IPS-NIHi7 (cell line): ENCODE data around the gene DDX25.
"Not testable (repeated sequence)": the region's sequence is repeated elsewhere in the genome, so short reads cannot be mapped to it uniquely, and the experiment has no call there.

Experiments
- DNase-seq: peaks from one replicate; pipeline ENCODE4 v3.0.0; 2012; ENCODE audit warnings: mixed read lengths; ENCODE audit errors: extremely low spot score

DDX25 gene

DNA sequence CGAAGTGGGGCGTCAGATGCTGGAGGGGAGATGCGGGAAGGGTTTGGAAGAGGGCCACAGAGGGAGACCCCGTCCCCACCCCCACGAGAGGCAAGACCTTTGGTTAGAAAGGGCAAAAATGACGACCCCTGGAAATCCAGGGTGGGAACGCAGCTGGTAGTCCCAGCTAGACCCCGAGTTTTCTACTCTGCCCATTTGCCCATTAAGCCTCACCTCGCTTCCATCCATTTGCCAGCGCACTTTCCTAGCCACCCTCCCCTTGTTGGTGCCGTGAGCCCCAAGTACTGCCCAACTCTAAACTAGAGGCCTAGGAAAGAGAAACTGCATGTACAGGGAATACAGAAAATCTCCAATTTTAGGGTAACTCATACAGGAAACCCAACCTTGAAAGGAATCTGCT is 370 bp downstream of the DDX25 start:
- no peak for DNase-seq

DNA sequence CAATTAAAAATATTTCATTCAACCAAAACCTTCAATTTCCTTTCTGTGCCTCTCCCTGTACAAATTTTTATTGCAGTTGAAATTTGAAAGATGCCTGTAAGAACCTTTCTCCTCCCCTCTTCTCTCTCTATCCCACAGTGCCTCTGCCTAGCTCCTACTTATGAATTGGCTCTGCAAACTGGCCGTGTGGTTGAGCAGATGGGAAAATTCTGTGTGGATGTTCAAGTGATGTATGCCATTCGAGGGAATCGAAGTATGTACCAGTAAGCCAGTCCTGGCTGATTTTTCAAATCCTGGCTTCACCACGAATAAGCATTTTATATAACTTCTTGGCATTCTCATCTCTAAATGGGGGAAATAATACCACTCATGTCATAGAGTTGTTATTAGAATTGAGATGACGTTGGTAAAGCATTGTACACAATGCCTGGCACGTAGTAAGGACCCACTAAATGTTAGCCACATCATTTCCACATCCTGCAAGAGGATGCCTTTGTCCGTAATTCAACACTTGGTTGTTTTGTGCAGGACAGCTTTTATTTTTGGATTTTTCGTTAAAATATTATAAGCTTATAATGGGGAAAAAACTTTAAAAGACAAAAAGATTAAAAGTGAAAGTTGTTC is 6.0 kb downstream of the DDX25 start:
- no peak for DNase-seq

DNA sequence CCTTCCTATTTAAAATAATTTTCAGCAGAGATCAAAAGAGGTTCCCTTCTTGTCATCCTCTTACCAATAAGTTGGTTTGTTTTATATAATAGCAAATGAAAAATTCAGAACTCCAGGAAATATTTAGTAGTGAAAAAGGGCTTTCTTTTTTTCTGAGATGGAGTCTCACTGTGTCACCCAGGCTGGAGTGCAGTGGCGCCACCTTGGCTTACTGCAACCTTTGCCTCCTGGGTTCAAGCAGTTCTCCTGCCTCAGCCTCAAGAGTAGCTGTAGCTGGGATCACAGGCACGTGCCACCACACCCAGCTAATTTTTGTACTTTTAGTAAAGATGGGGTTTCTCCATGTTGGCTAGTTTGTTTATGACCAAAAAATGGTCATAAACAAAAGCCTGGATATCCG is 10.3 kb downstream of the DDX25 start:
- DNase-seq, result not testable (repeated sequence)

DNA sequence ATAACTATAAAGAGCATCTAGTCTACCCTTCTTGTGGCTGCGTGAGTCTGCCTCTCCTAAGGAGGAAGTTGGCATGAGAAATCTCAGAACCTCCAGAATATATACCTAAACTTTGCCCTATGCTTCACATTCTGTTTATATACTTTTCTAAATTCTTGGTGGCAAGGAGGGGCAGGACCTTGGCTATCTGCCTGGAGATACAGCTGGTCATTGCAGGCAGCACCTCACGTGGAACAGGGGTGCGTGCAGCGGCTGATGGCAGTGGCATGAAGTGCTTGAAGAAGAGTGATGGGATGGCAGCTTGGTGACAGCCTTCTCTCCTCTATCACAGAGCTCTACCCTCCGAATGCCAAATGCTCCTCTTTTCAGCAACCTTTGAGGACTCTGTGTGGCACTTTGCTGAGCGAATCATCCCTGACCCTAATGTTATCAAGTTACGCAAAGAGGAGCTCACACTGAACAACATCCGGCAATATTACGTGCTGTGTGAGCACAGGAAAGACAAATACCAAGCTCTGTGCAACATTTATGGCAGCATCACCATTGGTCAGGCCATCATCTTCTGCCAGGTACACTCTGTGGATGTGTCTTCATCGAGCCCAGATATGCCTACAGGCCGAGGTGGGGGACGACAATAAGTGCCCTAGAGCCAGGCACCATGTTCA is 12.5 kb downstream of the DDX25 start:
- no peak for DNase-seq

DNA sequence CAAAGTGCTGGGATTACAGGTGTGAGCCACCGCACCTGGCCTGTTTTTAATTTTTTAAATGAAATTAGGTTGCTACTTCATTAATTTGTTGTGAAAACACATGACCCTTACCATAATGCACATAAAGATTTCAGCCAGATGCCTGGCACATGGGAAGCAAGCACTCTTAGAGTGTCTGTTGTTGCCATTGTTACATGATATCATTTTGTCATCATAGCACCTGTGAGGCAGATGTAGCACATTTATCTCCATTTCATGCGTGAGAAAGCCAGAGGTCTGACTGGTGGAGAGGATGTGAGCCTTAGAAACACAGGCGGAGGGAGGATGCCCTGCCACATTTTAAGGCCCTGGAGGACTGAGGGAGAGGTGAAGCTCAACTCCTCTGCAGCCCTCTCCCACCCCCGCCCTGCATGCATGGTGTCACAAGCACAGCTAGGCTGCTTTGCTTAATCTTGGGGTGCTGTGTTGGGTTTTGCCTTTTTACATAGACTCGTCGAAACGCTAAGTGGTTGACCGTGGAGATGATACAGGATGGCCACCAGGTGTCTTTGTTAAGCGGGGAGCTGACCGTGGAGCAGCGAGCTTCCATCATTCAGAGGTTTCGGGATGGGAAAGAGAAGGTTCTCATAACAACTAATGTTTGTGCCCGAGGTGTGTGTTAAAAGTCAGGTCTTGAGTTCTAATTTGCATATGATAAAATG is 14.0 kb downstream of the DDX25 start:
- no peak for DNase-seq

DNA sequence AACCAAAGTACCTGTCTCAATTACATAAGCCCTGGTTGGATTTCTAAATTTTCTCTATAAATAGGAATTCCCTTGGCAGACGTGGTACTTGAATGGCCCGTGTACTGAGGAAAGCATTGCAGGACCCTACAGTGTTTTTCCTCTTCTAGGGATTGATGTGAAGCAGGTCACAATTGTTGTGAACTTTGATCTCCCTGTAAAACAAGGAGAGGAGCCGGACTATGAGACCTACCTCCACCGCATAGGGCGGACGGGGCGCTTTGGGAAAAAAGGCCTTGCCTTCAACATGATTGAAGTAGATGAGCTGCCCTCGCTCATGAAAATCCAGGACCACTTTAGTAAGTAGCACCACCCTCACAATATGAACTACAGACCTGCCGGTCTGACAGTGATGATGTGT is 16.7 kb downstream of the DDX25 start:
- DNase-seq, result no peak

DNA sequence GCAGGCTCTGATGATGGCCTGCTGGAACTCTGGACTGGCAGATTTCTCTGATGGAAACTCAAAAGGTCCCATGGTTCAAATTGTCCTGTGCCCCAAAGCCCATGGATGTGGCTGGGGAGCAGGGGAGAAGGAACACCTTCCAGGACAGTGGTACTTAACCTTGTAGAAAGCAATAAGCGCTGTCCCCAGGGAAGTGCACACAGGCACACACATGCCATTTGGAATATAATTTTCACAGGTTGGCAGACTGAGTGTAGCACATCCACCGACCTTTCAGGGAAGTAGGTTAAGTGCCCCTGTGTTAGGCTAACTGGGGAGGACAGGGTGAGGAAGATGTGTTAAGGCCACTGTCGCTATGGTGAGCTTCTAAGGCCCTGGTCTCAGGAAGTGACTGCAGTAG is 17.8 kb downstream of the DDX25 start:
- no peak for DNase-seq

DNA sequence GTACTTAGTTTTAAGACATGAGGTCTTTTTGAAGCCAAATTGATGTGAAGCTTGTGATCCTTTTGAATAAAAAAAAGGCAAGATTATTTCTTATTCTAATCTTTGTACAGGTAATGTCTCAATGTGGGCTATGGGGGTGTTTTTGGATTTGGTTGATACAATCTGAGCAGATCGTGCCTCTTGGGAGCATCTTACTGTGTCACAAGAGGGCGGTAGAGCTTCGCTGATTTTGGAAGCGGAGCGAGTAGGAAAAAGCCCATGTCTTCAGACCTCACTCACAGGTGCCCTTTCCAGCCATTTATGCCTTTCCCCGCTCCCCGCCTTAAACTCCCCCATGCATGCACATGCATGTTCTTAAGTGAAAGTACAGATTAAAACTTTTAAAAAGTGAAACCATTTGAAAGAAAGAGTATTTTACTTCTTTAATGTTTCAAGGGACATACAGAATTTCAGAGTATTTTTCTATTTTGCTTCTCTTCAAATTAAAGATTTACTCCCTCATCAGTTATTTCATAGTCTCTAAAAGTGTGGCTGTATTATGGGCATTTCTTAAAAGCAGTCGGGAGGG is 18.8 kb downstream of the DDX25 start:
- DNase-seq, result peak; percentile 78

DNA sequence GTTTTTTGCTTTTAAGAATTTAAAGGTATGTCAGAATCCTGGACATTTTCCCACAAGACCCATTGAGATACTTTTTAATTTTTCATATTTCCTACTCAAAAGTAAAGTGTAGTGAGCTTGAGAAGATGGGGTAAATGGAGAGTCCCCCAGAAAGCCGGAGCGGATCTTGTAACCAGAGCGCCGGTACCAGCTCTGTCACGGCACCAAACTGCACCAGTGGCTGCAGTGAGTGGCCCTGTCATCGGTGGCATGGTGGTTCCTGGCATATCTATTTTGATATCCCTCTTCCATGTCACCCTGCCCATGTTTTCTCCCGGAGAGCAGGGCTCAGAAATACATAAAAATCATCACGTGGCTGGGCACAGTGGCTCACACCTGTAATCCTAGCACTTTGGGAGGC is 19.3 kb downstream of the DDX25 start:
- no peak for DNase-seq

DNA sequence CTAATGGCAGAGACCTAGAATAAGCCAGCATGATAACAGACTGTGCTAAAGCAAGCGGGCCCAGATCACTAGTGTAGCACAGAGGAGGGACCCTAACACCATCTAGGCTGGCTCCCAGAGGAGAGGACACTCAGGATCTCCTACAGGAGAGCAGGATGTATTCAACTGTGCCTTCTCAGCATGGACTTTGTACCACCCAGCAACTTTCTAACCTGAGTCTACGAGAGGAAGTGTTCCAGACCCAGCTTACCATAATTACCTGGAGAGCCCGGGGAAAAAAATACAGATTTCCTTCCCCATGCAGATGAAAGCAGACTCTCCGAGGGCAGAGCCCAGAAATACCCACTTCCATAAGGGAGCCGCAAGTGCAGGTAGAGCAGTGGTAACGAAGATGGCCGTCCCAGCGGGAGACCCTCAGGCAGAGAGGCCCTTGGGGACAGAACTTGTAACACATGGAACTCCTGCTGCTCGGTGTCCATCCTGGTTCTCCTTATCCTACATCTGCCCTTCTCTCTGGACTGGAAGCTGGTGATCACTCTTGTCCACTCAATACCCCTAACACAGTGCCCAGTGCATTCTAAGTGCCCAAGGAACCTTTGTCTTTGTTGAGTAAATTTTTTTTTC is 20.2 kb downstream of the DDX25 start:
- DNase-seq, result no peak

DNA sequence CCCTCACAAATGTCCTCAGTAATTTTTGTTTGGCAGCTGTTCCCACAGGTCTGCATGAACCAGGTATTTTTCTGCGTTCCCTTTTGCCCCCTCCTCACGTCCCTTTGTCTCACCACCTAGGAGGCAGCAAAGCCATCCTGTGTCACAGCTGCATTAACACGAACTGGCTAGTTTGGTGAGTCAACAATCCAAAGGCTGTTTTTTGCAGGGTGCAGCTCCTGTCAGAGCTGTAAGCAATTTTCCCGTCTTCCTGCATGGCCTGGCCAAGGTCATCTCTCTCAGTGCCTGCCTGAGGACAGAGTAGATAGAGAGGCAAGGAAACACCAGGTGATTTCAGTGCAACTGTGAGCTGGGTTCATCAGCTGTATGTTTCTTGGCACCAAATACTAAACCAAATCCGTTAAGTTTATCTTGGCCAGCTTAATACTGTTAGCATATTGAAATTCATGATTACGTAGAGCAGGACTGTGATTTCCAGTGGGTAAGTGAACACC is 21.0 kb downstream of the DDX25 start:
- no peak for DNase-seq

DNA sequence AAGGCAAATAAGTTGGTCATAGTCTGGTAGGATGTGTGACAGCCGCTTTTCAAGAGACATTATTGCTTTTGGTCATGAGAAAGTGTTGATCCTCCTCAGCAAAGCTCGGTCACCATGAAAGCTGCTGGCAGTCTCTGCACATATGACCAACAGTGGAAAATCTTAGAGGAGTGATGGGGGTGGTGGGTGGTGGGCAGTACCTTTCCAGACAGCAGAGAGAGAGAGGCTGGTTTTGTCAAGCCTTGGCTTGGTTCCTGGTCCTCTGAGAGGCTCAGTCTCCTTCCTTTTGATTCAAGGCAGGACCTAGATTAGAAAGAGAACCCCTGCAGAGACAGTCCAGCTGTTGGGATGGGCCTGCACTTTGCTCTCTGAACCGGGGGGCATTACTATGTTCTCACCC is 21.5 kb downstream of the DDX25 start:
- DNase-seq, result no peak

DNA sequence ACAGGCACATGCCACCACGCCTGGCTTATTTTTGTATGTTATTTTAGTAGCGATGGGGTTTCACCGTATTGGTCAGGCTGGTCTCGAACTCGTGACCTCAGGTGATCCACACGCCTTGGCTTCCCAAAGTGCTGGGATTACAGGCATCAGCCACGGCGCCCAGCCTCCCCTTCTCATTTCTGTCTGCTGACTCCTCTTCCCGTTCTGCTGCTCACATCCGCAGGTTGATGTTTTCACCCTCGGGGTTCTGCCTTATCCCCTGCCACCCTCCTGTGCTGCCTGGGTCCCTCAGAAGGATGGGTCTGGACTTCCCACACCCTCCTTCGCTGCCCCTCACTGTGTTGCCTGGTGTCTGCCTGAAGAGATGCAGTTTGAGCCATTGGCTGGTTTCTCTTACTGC is 22.4 kb downstream of the DDX25 start:
- DNase-seq, result no peak

DNA sequence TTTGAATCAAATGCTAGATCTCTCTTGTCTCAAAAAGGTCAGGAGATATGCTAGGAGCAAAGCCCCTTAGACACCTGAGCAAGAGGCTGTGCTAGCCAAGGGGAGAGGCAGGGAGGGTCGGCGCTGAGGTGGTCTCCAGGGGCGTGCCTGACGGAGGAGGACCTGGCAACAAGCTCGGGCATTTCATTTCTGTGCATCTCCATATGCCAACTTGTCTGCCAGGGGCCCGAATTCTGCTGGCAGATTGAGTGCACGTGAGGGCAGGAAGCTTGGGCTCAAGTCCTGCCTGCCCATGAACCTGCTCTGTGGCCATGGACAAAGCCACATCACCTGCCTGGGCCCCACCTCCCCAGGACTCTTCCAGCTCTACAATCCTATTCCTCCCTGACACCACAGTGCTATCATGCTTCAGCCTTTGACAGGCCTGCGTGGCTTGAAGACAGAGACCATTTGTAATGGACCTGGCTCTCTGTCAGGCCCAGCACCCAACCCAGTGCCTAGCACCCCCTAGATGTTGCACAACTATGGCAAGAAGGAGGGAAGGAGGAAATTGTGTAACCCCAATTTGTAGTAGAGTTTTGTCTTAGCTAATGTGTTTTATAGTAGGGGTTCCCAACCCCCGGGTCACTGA is 25.3 kb downstream of the DDX25 start:
- no peak for DNase-seq

DNA sequence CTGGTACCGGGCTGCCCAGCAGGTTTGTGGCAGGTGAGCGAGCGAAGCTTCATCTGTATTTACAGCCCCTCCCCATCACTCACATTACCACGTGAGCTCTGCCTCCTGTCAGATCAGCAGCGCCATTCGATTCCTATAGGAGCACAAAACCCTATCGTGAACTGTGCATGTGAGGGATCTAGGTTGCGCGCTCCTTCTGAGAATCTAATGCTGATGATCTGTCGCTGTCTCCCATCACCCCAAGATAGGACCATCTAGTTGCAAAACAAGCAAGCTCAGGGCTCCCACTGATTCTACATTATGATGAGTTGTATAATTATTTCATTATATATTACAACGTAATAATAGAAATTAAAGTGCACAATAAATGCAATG is 25.8 kb downstream of the DDX25 start:
- no peak for DNase-seq

DNA sequence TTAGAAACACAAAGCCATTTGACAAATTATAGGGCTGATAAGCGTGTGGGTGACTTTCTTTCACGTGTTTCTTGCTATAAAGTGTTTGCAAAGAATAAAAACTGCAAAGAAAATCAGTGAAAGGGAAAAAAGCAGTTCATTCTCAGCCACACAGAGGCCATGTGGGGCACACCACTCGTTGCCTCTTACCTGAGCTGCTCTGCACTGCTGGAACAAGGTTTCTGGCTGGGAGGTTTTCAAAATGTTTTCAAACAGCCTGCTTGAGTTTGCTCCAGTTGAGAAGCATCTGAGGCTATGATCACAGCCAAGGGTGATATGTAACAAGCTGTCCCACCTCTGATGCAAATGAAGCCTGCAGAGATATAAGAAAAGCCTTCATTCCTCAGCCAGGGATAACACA is 26.8 kb downstream of the DDX25 start:
- no peak for DNase-seq

DNA sequence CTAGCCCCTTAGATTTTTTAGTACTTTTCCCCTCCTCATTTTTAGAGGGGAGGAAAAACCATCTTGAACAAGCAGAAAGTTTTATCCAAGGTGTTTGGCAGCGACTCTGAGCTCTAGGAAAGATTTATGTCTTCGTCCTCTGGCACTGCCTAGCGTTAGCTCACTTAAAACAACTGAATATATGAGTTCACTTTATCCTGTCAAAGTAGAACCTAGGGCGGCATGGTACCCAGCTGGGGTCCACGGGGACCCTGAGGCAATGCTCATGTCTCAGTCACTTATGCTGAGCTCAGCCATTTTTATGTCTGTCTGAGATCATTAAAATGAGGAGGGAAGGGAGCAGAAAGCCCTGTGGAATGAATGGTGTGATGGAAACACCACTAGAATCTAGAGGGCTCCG is 27.4 kb downstream of the DDX25 start:
- DNase-seq, result no peak

DNA sequence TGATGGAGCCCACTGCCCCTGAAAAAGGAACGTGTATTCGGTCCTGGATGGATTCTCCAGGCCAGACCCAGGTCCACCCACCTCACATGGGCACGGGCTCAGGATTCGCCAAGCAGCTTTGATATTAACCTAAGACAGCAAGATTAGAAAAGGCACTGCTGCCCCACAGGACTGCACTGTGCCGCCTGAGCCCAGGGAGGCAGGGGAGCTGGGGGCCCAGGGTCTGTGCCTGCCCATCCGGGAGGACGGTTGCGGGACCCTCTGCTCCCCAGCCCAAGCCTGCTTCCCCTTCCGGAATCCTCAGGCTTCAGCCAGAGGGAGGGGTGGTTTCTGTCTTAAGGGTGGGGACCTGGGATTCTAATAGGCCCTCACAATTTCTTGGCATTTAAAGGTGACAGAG is 28.0 kb downstream of the DDX25 start:
- no peak for DNase-seq

DNA sequence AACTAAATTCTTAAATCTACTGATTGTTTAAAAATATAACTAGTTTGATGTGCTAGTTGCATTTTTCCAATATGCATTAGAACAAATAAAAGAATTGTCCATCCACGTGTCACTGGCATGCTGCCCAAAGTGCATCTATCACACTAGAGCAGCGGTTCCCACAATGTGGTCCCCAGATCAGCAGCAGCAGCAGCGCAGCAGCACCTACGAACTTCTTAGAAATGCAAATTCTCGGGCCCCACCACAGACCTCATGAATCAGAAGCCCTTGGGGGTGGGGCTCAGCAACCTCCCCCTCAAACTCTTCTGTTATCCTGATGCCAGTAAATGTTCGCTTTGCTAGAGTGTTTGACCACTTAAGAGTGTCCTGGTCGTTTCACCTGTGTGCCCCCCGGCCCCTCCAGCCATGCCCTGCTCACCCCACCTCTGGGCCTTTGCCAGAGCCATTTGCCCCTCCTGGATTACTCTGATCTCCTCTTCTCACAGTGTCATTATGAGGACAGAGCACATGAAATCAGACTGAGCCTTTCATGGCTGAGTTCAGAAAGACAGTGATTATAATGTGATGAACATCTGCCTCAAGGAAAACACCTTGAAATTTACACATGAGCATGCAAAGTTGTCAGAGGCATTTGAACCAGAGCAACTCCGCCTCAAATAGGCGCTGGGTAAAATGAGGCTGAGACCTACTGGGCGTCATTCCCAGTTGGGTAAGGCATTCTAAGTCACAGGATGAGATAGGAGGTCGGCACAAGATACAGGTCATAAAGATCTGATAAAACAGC is 28.9 kb downstream of the DDX25 start:
- DNase-seq, result no peak

DNA sequence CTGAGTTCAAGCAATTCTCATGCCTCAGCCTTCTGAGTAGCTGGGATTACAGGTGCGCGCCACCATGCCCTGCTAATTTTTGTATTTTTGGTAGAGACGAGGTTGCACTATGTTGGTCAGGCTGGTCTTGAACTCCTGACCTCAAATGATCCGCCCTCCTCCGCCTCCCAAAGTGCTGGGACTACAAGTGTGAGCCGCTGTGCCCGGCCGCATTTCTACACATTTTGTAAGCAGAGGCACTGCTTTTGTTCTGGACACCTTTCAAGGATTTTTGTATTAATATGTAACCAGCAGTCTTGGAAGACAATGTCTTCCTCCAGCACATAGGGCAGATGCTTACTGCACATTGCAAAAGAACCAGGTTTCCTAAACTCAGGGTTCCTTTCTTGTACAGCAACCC is 30.2 kb downstream of the DDX25 start:
- no peak for DNase-seq

DNA sequence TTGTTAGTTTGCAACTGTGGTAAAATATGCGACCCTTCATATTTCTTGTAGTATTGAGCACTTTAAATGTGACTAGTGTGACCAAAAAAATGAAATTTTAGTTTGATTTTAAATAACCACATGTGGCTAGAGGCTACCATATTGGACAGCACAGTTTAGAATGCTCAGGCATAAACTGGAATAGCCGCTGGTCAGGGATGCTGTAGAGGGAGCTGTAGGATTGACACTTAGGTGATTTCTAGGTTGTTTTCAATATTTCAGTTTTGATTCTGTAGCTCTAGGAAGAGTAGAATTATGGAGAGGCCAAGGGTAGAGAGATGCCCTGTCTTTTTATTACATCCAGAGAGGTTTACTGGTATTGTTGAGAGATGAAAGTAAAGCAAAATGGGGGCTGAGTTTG is 30.7 kb downstream of the DDX25 start:
- no peak for DNase-seq
